Adipocyte (in vitro differentiated cells): ENCODE results near the gene HOXA9.

Experiments
- DNase-seq: peaks from one replicate; pipeline ENCODE4 v3.0.0-alpha.2; 2015; ENCODE audit warnings: low read depth
- H3K27me3 ChIP-seq: replicated peaks from 2 replicates; pipeline ENCODE4 v1.7.0; 2013; ENCODE audit warnings: mild to moderate bottlenecking, low read length, moderate library complexity; ENCODE audit not compliant: control insufficient read depth, insufficient read depth
- H3K36me3 ChIP-seq: 2 replicates; pipeline ENCODE4 v1.7.0; 2013; ENCODE audit warnings: low read length, mild to moderate bottlenecking, moderate library complexity; ENCODE audit not compliant: control insufficient read depth, insufficient read depth, severe bottlenecking
- H3K4me1 ChIP-seq: 2 replicates; pipeline ENCODE4 v1.7.0; 2013; ENCODE audit warnings: mild to moderate bottlenecking, low read length, moderate library complexity; ENCODE audit not compliant: control insufficient read depth, insufficient read depth
- H3K4me3 ChIP-seq: 2 replicates; pipeline ENCODE4 v1.7.0; 2013; ENCODE audit warnings: mild to moderate bottlenecking, low read length, moderate library complexity
- H3K9ac ChIP-seq: 2 replicates; pipeline ENCODE4 v1.7.0; 2013; ENCODE audit warnings: mild to moderate bottlenecking, low read length, moderate library complexity
- H3K9me3 ChIP-seq: 2 replicates; pipeline ENCODE4 v1.7.0; 2013; ENCODE audit warnings: mild to moderate bottlenecking, low read length, moderate library complexity; ENCODE audit not compliant: control insufficient read depth

Gene HOXA9

GRCh38 chr7:27191833-27192545 lies 26.7 kb upstream of the HOXA9 start:
- H3K9ac ChIP-seq, result peak overlapping the region; percentile 69
- H3K27me3 ChIP-seq, result peaks cover 10% of the 10 kb centered on the region
- H3K4me3 ChIP-seq, result peak overlapping the region; percentile 78
- no peaks in the 10 kb centered on the region for H3K36me3 ChIP-seq
- no peak for DNase-seq
- no peaks in the 10 kb centered on the region for H3K4me1 ChIP-seq
- H3K9me3 ChIP-seq, result no peaks in the 10 kb centered on the region

DNA sequence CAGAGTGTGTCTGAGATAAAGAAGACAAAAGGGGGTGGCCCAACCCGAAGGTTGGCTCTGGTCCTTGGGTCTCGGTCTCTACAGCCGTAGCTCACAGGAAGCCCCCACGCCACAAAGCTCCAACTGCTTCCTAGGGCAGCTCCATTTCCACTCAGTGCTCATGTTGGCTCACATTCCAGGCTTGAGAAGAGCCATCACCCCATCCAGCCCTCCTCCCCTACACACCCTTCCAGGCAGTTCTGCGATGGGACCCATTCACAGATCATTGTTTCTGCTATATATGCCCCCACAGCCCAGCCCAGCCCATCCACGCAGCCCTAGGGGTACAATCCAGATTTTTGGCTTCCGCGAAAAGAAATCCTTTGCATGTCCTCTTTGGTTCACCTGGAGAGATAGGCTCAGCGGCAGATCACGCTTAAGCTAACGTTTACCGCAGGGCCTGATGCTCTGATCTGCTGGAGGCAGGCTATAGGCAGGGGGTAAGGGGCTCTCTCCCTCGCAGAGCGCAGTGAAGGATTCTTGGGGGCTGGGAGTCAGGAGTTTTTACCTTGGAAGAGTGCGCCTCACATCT lies 25.9 kb upstream of the HOXA9 start:
- no peak overlapping the region for H3K4me3 ChIP-seq
- DNase-seq, result no peak
- no peaks in the 10 kb centered on the region for H3K4me1 ChIP-seq
- H3K27me3 ChIP-seq, result peaks cover 4% of the 10 kb centered on the region
- H3K9ac ChIP-seq, result no peak overlapping the region
- H3K36me3 ChIP-seq, result no peaks in the 10 kb centered on the region
- no peaks in the 10 kb centered on the region for H3K9me3 ChIP-seq

DNA sequence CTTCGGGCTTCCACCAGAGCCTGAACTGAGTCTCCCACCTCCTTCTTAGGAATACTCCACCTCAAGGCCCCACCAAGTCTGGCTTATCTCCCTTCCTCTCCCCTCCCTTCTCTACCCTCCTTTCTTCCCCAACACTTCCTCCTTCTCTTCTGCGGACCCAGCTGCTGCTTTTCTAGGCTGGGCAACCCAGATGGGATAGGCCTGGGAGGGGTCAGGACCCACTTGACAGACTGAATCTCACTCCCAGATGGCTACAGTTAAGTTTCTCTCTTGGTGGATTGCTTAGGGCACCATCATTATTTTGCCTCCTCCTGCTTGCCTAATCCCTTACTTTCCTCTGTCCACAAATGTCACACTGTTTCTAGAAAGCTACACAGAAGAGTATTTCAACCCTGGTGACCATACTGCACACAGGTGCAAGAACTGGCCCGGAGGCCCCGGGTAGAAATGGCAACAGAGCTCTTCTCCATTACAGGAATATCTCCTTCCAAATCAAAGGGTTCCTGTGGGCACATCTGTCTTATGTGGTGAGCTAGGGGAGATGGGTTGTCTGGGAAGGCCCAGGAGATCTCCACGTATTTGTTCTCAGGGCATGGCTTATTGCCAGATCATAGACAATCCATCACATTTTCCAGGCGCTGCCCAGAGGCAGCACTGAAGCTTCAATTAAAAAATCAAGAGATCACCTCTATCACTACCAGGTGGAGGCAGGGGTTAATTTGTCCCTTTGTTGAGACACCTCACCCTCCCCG lies 24.8 kb upstream of the HOXA9 start:
- H3K4me1 ChIP-seq, result no peaks in the 10 kb centered on the region
- no peak overlapping the region for H3K9ac ChIP-seq
- no peak for DNase-seq
- H3K27me3 ChIP-seq, result peaks cover 4% of the 10 kb centered on the region
- H3K4me3 ChIP-seq, result no peak overlapping the region
- no peaks in the 10 kb centered on the region for H3K36me3 ChIP-seq
- H3K9me3 ChIP-seq, result no peaks in the 10 kb centered on the region

- Histone ChIP-seq H3K4me1 (peaks cover 4% of the 10 kb centered on the region), H3K4me3 (no peak overlapping the region), H3K36me3 (no peaks in the 10 kb centered on the region), H3K27me3 (peaks cover 4% of the 10 kb centered on the region), H3K9me3 (no peaks in the 10 kb centered on the region), H3K9ac (no peak overlapping the region)
- no peak for DNase-seq
Measured at GRCh38 chr7:27189295-27189996, 24.1 kb upstream of the HOXA9 start.

DNA sequence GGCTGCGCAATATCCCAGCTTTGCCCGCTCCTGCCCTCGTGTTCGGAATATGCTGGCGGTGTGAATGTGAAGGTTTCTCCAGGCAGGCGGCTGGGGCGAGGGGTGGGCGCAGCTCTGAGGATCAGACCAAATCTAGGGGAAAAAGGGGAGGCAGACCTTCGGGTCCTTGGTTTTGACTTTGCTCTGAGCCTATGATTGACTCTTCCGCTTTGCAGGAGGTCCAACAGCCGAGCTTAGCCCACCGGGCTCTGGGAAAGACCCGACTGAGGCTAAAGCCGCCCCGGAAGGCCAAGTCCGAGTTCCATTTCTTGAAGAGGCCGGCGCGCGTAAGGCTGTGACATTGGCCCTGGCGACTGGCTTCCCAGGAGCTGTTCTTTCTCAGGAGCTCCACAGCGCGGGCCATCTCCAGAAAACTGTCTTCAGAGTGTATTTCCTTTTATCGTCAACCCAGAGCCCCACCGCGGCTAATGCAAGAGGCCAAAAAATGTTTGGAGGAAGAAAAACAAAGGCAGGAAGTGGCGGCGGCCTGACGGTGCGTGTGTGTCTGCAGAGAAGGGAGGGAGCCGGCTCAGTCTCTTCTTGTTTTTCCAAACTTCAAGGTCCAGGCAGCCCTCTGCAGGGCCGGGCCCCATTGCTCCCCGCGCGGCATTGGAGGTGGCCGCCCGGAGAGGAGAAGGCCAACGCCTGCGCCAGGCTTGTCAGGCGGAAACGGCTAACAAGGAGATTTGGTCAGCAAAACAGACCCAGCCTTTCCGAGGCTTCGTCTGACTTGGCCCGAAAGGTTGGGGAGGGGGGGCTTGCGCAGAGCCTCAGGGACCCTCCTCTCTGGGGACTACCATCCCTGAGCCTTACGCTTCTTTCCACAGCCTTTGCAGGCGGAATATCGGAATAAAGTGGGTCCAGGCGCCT lies 23.3 kb upstream of the HOXA9 start:
- Histone ChIP-seq H3K9me3 (no peaks in the 10 kb centered on the region), H3K27me3 (peaks cover 4% of the 10 kb centered on the region), H3K9ac (peak overlapping the region; percentile 25), H3K4me3 (peak overlapping the region; percentile 23), H3K36me3 (no peaks in the 10 kb centered on the region), H3K4me1 (peaks cover 6% of the 10 kb centered on the region)
- no peak for DNase-seq

- H3K27me3 ChIP-seq, result peaks cover 4% of the 10 kb centered on the region
- no peaks in the 10 kb centered on the region for H3K36me3 ChIP-seq
- H3K9me3 ChIP-seq, result no peaks in the 10 kb centered on the region
- DNase-seq, result no peak
- peak overlapping the region; percentile 25 for H3K9ac ChIP-seq
- H3K4me3 ChIP-seq, result peak overlapping the region; percentile 23
- H3K4me1 ChIP-seq, result peaks cover 13% of the 10 kb centered on the region
Measured at GRCh38 chr7:27187475-27188385, 22.4 kb upstream of the HOXA9 start.

GRCh38 chr7:27186668-27187474 lies 21.5 kb upstream of the HOXA9 start:
- Histone ChIP-seq H3K4me3 (peak overlapping the region; percentile 89), H3K27me3 (peaks cover 4% of the 10 kb centered on the region)

DNA sequence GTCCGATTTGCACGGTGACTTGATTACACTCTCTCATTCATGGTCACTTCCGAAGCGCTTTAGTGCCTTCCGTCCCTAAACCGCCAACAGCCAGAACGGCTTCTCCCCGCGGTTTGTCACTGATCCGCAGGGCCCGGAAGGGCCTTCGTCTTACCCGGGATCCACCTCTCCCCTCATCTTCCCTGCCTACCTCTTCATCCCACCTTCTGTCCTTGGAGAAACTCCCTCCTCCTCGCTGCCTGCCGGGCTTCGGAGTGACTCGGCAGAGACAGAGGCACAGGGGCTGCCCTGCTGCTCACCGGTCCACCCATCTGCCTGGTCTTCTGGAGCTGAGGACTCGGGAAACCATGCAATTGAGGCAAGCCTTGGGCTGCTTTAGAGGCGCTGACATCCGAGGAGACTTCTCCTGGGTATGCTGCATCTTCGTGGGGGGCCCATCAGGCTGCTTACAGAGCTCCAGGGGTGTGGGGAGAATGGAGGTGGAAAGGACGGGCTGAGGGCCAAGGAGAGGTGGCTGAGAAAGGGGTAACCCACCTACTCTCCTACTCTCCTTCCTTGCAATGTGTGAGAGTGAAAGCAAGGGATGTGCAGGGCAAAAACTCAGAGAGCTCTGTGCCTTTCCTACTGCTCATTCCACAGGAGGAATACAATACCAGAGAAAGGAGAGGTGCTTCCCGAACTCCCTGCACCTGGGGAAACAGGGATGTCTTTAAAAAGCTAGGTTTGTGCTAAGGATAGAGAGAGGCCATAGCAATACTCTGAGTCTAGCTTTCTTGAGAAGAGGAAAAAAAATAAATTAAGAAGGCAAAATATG lies 20.7 kb upstream of the HOXA9 start:
- Histone ChIP-seq H3K4me1 (peaks cover 28% of the 10 kb centered on the region), H3K9ac (peak overlapping the region; percentile 93), H3K36me3 (no peaks in the 10 kb centered on the region), H3K27me3 (peaks cover 1% of the 10 kb centered on the region), H3K4me3 (peak overlapping the region; percentile 89), H3K9me3 (no peaks in the 10 kb centered on the region)
- DNase-seq, result no peak

More at GRCh38 chr7:27186668-27187474, 21.5 kb upstream of the HOXA9 start:
- DNase-seq, result no peak
- H3K9ac ChIP-seq, result peak overlapping the region; percentile 93
- H3K9me3 ChIP-seq, result no peaks in the 10 kb centered on the region
- H3K4me1 ChIP-seq, result peaks cover 21% of the 10 kb centered on the region
- no peaks in the 10 kb centered on the region for H3K36me3 ChIP-seq
